ENCODE measurements around the gene GLDN.

DNA sequence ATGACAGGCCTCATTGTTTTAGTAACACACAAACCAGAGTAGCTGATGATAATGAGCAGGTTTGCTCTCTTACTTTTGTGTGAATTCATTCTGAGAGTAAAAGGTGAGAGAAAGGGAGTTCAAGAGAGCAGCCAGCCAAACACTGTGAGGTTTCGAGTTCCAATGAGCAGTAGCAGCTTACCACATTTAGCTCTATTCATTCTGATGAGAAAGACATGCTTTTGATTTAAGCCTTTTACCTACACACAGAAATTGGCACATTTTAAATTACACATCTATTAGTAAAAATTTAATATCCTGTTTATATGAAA is 28.0 kb downstream of the GLDN start:
- TF ChIP-seq TAF1 (IDR thresholded peaks at IDR 0.05; ENCODE audit: low read depth) (no peak), CREB1 (IDR thresholded peaks at IDR 0.05; ENCODE audit: low read depth) (no peak)

Data from Ishikawa (cell line).